Calu3 (cell line): Measurements from ENCODE around the gene EPS15. TPM values are rescaled to one million over a fixed set of nuclear protein-coding genes. Genes with fewer than 3 reads are reported as not detected.

ENCODE experiments used
- BruUV-seq: library from RNA; stranded (reverse); fragments of 400-500 nt; replicated peaks from 2 replicates; lab custom pipeline; 2021; lab: Mats Ljungman, UMichigan
- CTCF ChIA-PET: fragments of 300-600 bp; sonication (Branson Sonifier 250); formaldehyde crosslinking; loops from one replicate; lab custom pipeline; 2022; ENCODE audit warnings: antibody characterized with exemption; lab: Charles Lee
- DNase-seq: peaks from one replicate; pipeline ENCODE4 v3.0.0; 2022
- H3K27ac Mint-ChIP-seq: one replicate; pipeline ENCODE4 v1.8.0; 2022; ENCODE audit warnings: mixed read lengths; ENCODE audit not compliant: unreplicated experiment
- H3K27me3 Mint-ChIP-seq: one replicate; pipeline ENCODE4 v1.8.0; 2022; ENCODE audit warnings: mixed read lengths; ENCODE audit not compliant: unreplicated experiment
- H3K36me3 Mint-ChIP-seq: one replicate; pipeline ENCODE4 v1.8.0; 2022; ENCODE audit warnings: mild to moderate bottlenecking, moderate library complexity, mixed read lengths; ENCODE audit not compliant: insufficient read depth, unreplicated experiment
- H3K4me1 Mint-ChIP-seq: one replicate; pipeline ENCODE4 v1.8.0; 2022; ENCODE audit warnings: mild to moderate bottlenecking, low read depth, mixed read lengths; ENCODE audit not compliant: unreplicated experiment
- H3K4me3 Mint-ChIP-seq: one replicate; pipeline ENCODE4 v1.8.0; 2022; ENCODE audit warnings: mild to moderate bottlenecking, low read depth, moderate library complexity, mixed read lengths; ENCODE audit not compliant: unreplicated experiment
- H3K9me3 Mint-ChIP-seq: one replicate; pipeline ENCODE4 v1.8.0; 2022; ENCODE audit warnings: low read depth, mixed read lengths; ENCODE audit not compliant: unreplicated experiment
- CTCF ChIP-seq: fragments of 200-600 bp; IDR thresholded peaks from one replicate; pipeline ENCODE4 v1.8.0; 2022; ENCODE audit warnings: antibody characterized with exemption; ENCODE audit not compliant: unreplicated experiment
- intact Hi-C: fragments of 100-400 bp; cut with micrococcal nuclease; formaldehyde crosslinking; loops from one replicate; pipeline ENCODE4 v1.10.0; 2022; ENCODE audit not compliant: unreplicated experiment
- total RNA-seq: library from RNA; stranded (reverse); gene quantifications from 2 replicates; pipeline ENCODE4 v1.2.3, GENCODE V29; 2022

EPS15 gene
- total RNA-seq, 1 experiment from 2014 or later = 51.2 TPM

DNA sequence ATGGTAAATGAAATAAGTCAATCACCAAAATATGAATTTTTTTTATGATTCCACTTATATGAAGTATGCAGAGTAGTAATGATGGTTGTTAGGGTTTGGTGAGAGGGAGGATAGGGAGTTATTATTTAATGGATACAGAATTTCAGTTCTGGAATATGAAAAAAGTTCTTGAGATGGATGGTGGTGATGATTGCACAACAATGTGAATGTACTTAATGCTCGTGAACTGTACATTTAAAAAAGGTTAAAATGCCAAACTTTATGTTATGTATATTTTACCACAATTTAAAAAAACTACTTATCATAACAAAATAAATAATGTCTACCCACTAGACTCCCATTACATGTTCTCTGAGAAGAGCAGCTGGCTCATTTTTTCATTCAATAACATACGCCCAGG is 133.3 kb downstream of the EPS15 start:
- no peak overlapping the region for H3K4me3 Mint-ChIP-seq
- no peak for DNase-seq
- no peak for TF ChIP-seq CTCF
- BruUV-seq = no TSS peak
- no peak overlapping the region for H3K27ac Mint-ChIP-seq
- intact Hi-C loops = no loop called here
- no peaks in the 10 kb centered on the region for H3K4me1 Mint-ChIP-seq
- no peaks in the 10 kb centered on the region for H3K27me3 Mint-ChIP-seq
- peaks cover 6% of the 10 kb centered on the region for H3K36me3 Mint-ChIP-seq
- CTCF ChIA-PET = no interaction called here
- H3K9me3 Mint-ChIP-seq = peaks cover 2% of the 10 kb centered on the region

DNA sequence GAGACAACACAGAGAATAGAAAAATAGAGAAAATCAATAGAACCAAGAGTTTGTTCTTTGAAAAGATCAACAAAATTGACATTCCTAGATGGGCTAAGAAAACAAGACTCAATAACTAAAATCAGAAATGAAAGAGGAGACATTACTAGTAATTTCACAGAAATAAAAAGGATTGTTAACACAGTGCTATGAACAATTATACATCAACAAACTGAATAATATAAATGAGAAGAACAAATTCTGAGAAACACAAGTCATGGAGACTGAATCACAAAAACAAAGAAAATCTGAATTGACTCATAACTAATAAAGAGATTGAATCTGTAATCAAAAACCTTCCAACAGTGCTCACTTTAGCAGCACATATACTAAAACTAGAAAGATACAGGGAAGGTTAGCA is 137.1 kb downstream of the EPS15 start:
- TF ChIP-seq CTCF = no peak
- Mint-ChIP-seq H3K36me3 (peaks cover 6% of the 10 kb centered on the region), H3K4me1 (no peaks in the 10 kb centered on the region), H3K27ac (no peak overlapping the region), H3K27me3 (no peaks in the 10 kb centered on the region), H3K9me3 (peaks cover 2% of the 10 kb centered on the region), H3K4me3 (no peak overlapping the region)
- CTCF ChIA-PET = no interaction called here
- BruUV-seq = no TSS peak
- DNase-seq = no peak
- intact Hi-C loops = no loop called here

DNA sequence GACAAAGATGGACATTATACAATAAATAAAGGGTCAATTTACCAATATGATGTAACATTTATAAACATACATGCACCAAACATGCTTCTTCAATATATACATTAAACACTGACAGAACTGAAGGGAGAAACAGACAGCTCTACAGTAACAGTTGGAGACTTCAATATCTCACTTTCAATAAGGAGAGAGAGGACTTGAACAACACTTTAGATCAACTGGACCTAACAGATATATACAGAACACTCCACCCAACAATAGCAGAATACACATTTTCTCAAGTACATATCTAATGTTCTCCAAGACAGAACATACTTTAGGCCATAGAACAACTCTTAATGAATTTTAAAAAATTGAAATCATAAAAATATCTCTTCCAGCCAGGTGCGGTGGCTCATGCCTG is 138.1 kb downstream of the EPS15 start:
- H3K9me3 Mint-ChIP-seq = peaks cover 2% of the 10 kb centered on the region
- no peaks in the 10 kb centered on the region for H3K4me1 Mint-ChIP-seq
- H3K27me3 Mint-ChIP-seq = no peaks in the 10 kb centered on the region
- CTCF ChIA-PET = no interaction called here
- intact Hi-C loops = no loop called here
- no TSS peak for BruUV-seq
- TF ChIP-seq CTCF = no peak
- no peak for DNase-seq
- H3K27ac Mint-ChIP-seq = no peak overlapping the region
- H3K36me3 Mint-ChIP-seq = peaks cover 6% of the 10 kb centered on the region
- no peak overlapping the region for H3K4me3 Mint-ChIP-seq

GRCh38 chr1:51378871-51379270 is 140.2 kb downstream of the EPS15 start:
- H3K27ac Mint-ChIP-seq = no peak overlapping the region
- DNase-seq = no peak
- H3K4me1 Mint-ChIP-seq = no peaks in the 10 kb centered on the region
- CTCF ChIA-PET = no interaction called here
- no TSS peak for BruUV-seq
- no peak overlapping the region for H3K4me3 Mint-ChIP-seq
- H3K36me3 Mint-ChIP-seq = peaks cover 11% of the 10 kb centered on the region
- intact Hi-C loops = no loop called here
- no peaks in the 10 kb centered on the region for H3K27me3 Mint-ChIP-seq
- no peaks in the 10 kb centered on the region for H3K9me3 Mint-ChIP-seq
- TF ChIP-seq CTCF = no peak
